NB4 (cell line): ENCODE results near the gene DNAAF1.

Experiments
- MYC ChIP-seq: IDR thresholded peaks from 2 replicates; pipeline ENCODE4 v1.6.1; 2011; ENCODE audit warnings: low read depth, low read length
- POLR2A ChIP-seq: IDR thresholded peaks from 2 replicates; pipeline ENCODE4 v1.6.1; 2011; ENCODE audit warnings: mild to moderate bottlenecking; ENCODE audit not compliant: insufficient read length; ENCODE audit errors: extremely low read depth
- TF ChIP-seq, protein P1 (sequence below): IDR thresholded peaks from one replicate; pipeline ENCODE4 v1.5.1; 2012; ENCODE audit warnings: low read depth, low read length

DNA sequence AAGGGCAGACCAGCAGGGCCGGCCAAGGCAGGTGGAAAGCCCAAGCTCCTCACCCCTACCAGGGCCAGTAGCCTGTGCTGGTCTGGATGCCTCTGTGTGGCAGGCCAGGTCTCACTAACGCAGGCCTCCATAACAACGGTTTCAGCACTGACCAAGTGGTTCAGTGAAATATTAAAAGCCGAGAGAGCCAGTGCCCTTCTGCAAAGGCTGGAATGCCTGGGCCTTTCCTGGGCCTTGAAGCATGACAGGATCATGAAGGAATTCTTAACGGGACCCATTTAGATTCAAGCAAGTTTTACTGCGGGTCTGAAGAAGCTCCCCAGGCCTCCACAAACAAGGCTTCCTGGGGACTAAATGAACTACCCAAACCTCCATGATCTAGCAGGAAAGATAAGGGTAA, 62.1 kb downstream of the DNAAF1 start:
- TF ChIP-seq, protein P1, sequence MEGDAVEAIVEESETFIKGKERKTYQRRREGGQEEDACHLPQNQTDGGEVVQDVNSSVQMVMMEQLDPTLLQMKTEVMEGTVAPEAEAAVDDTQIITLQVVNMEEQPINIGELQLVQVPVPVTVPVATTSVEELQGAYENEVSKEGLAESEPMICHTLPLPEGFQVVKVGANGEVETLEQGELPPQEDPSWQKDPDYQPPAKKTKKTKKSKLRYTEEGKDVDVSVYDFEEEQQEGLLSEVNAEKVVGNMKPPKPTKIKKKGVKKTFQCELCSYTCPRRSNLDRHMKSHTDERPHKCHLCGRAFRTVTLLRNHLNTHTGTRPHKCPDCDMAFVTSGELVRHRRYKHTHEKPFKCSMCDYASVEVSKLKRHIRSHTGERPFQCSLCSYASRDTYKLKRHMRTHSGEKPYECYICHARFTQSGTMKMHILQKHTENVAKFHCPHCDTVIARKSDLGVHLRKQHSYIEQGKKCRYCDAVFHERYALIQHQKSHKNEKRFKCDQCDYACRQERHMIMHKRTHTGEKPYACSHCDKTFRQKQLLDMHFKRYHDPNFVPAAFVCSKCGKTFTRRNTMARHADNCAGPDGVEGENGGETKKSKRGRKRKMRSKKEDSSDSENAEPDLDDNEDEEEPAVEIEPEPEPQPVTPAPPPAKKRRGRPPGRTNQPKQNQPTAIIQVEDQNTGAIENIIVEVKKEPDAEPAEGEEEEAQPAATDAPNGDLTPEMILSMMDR = no peak
- TF ChIP-seq POLR2A (no peak), MYC (no peak)
